Transverse colon (tissue), 4 donors: ENCODE data around the gene AP2A1.

Source experiments
- POLR2A ChIP-seq: fragments of 450-650 bp; IDR thresholded peaks from one replicate; pipeline ENCODE4 v1.6.1; 2016; ENCODE audit warnings: antibody characterized with exemption, mild to moderate bottlenecking, moderate library complexity
- POLR2AphosphoS5 ChIP-seq, 3 donors: sonication (generic); formaldehyde crosslinking; IDR thresholded peaks; one replicate each; pipeline ENCODE4 v1.6.1; 2016; ENCODE audit warnings: antibody characterized with exemption in 3 of 3
- TF ChIP-seq, protein P1 (sequence below), 5 experiments: fragments of 200-600 bp in 3 of 5; fragments of 450-650 bp in 2 of 5; sonication (generic) in 3 of 5; IDR thresholded peaks; 1 replicate in 2 of 5; 2 replicates in 3 of 5; pipeline ENCODE4 v1.5.1; 2016 to 2017; ENCODE audit warnings: antibody characterized with exemption in 5 of 5, inconsistent platforms in 3 of 5, mild to moderate bottlenecking in 2 of 5, moderate library complexity in 1 of 5

DNA sequence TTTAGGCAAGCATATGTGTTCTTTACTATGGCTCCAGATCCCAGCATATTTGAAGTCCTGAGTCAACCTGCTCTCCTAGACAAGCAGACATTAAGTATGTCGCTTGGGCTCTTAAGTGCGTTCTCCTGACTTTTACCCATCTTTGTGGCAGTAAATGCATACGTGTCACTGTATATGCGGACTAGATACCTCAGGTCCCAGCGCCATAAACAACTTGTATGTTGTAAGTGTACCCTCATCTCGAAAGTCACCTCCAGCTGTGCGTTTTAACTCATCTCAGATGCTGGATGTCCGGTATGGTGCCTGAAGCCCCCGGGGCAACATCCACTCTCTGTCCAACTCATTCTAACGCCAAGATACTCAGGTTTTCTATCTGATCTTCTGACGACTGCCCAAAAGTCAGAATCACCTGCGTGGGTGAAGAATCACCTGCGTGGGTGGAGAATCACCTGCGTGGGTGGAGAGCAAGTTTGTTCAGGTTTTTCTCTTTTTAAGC is 85.9 kb downstream of the AP2A1 start:
- TF ChIP-seq POLR2A = no peak
- TF ChIP-seq, protein P1, sequence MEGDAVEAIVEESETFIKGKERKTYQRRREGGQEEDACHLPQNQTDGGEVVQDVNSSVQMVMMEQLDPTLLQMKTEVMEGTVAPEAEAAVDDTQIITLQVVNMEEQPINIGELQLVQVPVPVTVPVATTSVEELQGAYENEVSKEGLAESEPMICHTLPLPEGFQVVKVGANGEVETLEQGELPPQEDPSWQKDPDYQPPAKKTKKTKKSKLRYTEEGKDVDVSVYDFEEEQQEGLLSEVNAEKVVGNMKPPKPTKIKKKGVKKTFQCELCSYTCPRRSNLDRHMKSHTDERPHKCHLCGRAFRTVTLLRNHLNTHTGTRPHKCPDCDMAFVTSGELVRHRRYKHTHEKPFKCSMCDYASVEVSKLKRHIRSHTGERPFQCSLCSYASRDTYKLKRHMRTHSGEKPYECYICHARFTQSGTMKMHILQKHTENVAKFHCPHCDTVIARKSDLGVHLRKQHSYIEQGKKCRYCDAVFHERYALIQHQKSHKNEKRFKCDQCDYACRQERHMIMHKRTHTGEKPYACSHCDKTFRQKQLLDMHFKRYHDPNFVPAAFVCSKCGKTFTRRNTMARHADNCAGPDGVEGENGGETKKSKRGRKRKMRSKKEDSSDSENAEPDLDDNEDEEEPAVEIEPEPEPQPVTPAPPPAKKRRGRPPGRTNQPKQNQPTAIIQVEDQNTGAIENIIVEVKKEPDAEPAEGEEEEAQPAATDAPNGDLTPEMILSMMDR (IDR thresholded peaks at IDR 0.05) = no peak
- TF ChIP-seq POLR2AphosphoS5 (IDR thresholded peaks at IDR 0.05) = no peak
